Gastroesophageal sphincter (tissue), 4 donors: ENCODE results near the gene STARD13. TPM values are rescaled to one million over a fixed set of nuclear protein-coding genes. Genes with fewer than 3 reads are reported as not detected.

ENCODE experiments used
- ATAC-seq: fragments of 150-250 bp; one replicate; pipeline ENCODE4 v1.9.1; 2016; ENCODE audit warnings: mild to moderate bottlenecking, moderate library complexity
- H3K27ac ChIP-seq, 4 donors: fragments of 200-600 bp; sonication (generic) in 3 of 4; 1 replicate in 3 of 4; 2 replicates in 1 of 4; pipeline ENCODE4 v1.5.1; 2016 to 2019
- H3K27me3 ChIP-seq: fragments of 200-600 bp; sonication (generic); one replicate; pipeline ENCODE4 v1.5.1; 2019
- H3K36me3 ChIP-seq, 2 donors: fragments of 200-600 bp; sonication (generic); one replicate each; pipeline ENCODE4 v1.5.1; 2019; ENCODE audit warnings: control low read depth in 1 of 2
- H3K4me1 ChIP-seq, 3 donors: fragments of 200-600 bp; sonication (generic); 1 replicate in 2 of 3; 2 replicates in 1 of 3; pipeline ENCODE4 v1.5.1; 2016 to 2019; ENCODE audit warnings: control low read depth in 2 of 3
- H3K4me3 ChIP-seq, 2 donors: fragments of 200-600 bp; sonication (generic); one replicate each; pipeline ENCODE4 v1.5.1; 2019; ENCODE audit warnings: mild to moderate bottlenecking in 1 of 2, moderate library complexity in 1 of 2
- H3K9me3 ChIP-seq, 3 donors: fragments of 200-600 bp; sonication (generic); one replicate each; pipeline ENCODE4 v1.5.1; 2017 to 2019; ENCODE audit warnings: control low read depth in 2 of 3
- CTCF ChIP-seq, 4 experiments: fragments of 200-600 bp in 2 of 4; fragments of 450-650 bp in 2 of 4; sonication (generic) in 1 of 4; IDR thresholded peaks; one replicate each; pipeline ENCODE4 v1.5.1; 2017 to 2019; ENCODE audit warnings: antibody characterized with exemption in 4 of 4, mild to moderate bottlenecking in 2 of 4, moderate library complexity in 2 of 4
- EP300 ChIP-seq: sonication (generic); formaldehyde crosslinking; IDR thresholded peaks from one replicate; pipeline ENCODE4 v1.6.1; 2017; ENCODE audit warnings: antibody characterized with exemption, mild to moderate bottlenecking
- POLR2A ChIP-seq, 2 donors: fragments of 450-650 bp; IDR thresholded peaks; one replicate each; pipeline ENCODE4 v1.6.1; 2017; ENCODE audit warnings: antibody characterized with exemption in 2 of 2, mild to moderate bottlenecking in 2 of 2, moderate library complexity in 1 of 2
- POLR2AphosphoS5 ChIP-seq: sonication (generic); formaldehyde crosslinking; IDR thresholded peaks from one replicate; pipeline ENCODE4 v1.6.1; 2017; ENCODE audit warnings: antibody characterized with exemption
- WGBS, 2 donors: methylation state at CpG; one replicate each; pipeline ENCODE4 v1.1.5; 2018; ENCODE audit warnings: low coverage in 1 of 2; 5-methylcytosine and 5-hydroxymethylcytosine counted together
- total RNA-seq, 4 donors: library from RNA; depleted of rRNA; stranded (reverse); fragments of >200 nt; gene quantifications; one replicate each; pipeline ENCODE4 v1.1.0, GENCODE V29; 2016

Gene STARD13
- total RNA-seq, 4 donors from 2014 or later: 46.2 to 63.3 (median 49.3) TPM

- no peak overlapping the region for H3K4me3 ChIP-seq
- peak overlapping the region in 3 of 4 donors; percentile 55 to 70 (median 59) for H3K27ac ChIP-seq
- WGBS, 2 donors: 87 to 95% methylated on average over 8 to 10 of the region's 10 CpGs
- H3K9me3 ChIP-seq: no peaks in the 10 kb centered on the region
- H3K4me1 ChIP-seq: peaks cover 15 to 78% (median 22%) of the 10 kb centered on the region in 3 donors
- H3K36me3 ChIP-seq: peaks cover 0 to 16% of the 10 kb centered on the region in 2 donors
- peak; percentile 31 for ATAC-seq
- no peak for TF ChIP-seq CTCF (IDR thresholded peaks at IDR 0.05)
- TF ChIP-seq EP300: no peak
- TF ChIP-seq POLR2A (IDR thresholded peaks at IDR 0.05): no peak
- no peaks in the 10 kb centered on the region for H3K27me3 ChIP-seq
Observed at GRCh38 chr13:33229446-33230177, 55.9 kb downstream of the STARD13 start.

DNA sequence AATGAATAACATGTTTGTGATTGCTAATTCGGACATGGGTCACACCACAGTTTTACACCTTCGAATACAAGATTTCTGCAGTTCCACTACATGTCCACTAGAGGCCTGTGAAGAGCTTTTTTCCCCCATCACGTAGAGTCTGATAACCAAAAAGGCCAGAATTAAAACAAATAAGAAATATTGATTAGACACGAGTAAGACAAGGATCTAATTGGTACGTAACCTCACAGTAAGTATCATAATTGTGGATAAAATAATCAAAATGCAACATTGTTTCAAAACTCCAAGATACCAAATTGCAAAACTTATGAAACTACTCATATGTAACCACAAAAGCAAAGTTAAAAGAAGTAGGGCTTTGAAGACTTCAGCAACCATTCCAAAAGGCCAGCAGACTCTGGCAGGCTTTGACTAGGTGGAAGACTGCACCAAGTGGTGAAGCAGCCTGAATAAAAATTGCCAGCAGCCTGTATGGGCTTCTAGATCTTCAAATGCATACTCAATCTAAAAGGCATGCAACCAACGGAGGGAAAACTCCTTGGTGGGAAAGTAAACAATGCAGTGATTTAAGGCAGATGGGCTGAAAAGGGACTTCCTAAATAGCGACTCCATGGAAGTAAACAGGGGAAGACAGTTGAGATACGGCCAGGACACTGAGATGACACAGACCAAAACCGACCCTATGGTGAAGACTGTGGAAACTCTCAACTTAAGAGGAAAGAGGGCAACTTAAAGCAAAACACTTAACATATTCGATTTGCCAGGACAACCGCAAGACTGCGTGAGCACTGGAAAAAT is 56.7 kb downstream of the STARD13 start:
- no peak overlapping the region for H3K4me3 ChIP-seq
- TF ChIP-seq EP300 (no peak), POLR2AphosphoS5 (no peak), CTCF (IDR thresholded peaks at IDR 0.05) (peak; percentile 81 to 94 (median 84))
- H3K27ac ChIP-seq: peak overlapping the region in 3 of 4 donors; percentile 55 to 70 (median 59)
- H3K9me3 ChIP-seq: peaks cover 0 to 4% (median 0%) of the 10 kb centered on the region in 3 donors
- ATAC-seq: peak; percentile 55
- WGBS, 2 donors: 38 to 42% methylated on average over 7 to 11 of the region's 12 CpGs
- H3K4me1 ChIP-seq: peaks cover 15 to 73% (median 18%) of the 10 kb centered on the region in 3 donors
- no peaks in the 10 kb centered on the region for H3K27me3 ChIP-seq
- H3K36me3 ChIP-seq: peaks cover 0 to 12% of the 10 kb centered on the region in 2 donors

GRCh38 chr13:33227927-33228647 is 57.5 kb downstream of the STARD13 start:
- Histone ChIP-seq H3K4me1 (peaks cover 15 to 75% (median 18%) of the 10 kb centered on the region in 3 donors), H3K9me3 (peaks cover 0 to 4% (median 0%) of the 10 kb centered on the region in 3 donors), H3K4me3 (no peak overlapping the region), H3K36me3 (peaks cover 0 to 5% of the 10 kb centered on the region in 2 donors), H3K27ac (peak overlapping the region in 3 of 4 donors; percentile 18 to 70 (median 59)), H3K27me3 (no peaks in the 10 kb centered on the region)
- 83 to 89% methylated on average over 7 of the region's 7 CpGs for WGBS, 2 donors
- no peak for ATAC-seq
- TF ChIP-seq CTCF (IDR thresholded peaks at IDR 0.05) (no peak), POLR2A (IDR thresholded peaks at IDR 0.05) (no peak), EP300 (no peak), POLR2AphosphoS5 (no peak)

GRCh38 chr13:33224686-33225085 is 60.9 kb downstream of the STARD13 start:
- ATAC-seq: no peak

More at GRCh38 chr13:33224686-33225085, 60.9 kb downstream of the STARD13 start:
- no peaks in the 10 kb centered on the region for H3K36me3 ChIP-seq
- WGBS, 2 donors: 50 to 64% methylated on average over 3 of the region's 3 CpGs
- no peak for TF ChIP-seq CTCF (IDR thresholded peaks at IDR 0.05)
- TF ChIP-seq POLR2A (IDR thresholded peaks at IDR 0.05): no peak
- no peak for TF ChIP-seq EP300
- TF ChIP-seq POLR2AphosphoS5: no peak
- peaks cover 0 to 4% (median 0%) of the 10 kb centered on the region in 3 donors for H3K9me3 ChIP-seq
- no peak overlapping the region for H3K27ac ChIP-seq
- no peaks in the 10 kb centered on the region for H3K27me3 ChIP-seq
- peaks cover 7 to 69% (median 12%) of the 10 kb centered on the region in 3 donors for H3K4me1 ChIP-seq
- no peak overlapping the region for H3K4me3 ChIP-seq
